ENCODE measurements around the gene MEX3A.

Gene MEX3A

DNA sequence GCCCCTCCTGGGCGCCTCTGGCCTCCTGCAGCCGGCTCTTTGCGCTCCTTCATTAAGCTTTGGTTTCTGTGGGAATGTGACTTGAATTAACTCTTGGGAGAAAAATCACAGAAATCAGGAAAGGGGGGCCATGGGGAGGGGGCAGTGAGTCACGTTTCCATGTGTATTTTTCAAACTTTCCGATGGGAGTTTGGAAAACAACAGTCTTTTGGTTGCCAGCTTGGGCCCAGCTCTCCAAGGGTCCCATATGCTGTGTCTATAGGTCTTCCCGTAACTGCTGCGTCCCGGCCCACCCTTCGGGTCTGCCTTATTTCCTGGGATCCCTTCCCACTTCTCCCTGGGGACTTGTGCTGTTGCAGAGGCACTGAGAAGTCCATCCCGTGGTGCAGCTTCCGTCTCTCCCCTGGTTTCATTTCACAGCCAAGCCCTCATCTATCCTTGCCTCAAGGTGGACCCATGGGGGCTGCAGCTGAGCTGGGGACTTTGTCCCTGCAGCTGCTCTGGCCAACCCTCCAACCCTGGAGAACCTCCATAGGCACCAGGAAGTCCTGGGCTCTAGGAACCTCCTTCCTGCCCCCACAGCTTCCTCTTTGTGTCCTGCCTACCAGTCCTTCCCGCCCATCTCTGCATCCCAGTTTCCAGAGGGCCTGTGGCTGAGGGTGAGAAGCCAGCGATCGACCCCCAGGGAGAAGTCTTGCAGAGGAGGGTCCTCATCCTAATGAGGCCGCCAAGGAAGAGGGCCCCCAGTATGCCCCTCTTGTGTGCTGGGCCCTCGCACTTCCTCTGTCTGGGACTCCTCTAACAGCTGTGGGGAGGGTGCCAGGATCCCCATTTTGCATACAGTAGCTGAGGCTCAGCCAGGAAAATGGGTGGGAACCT lies 20.6 kb upstream of the MEX3A start:
- DNase-seq = no peak

- no peak for DNase-seq
These were observed 19.6 kb upstream of the MEX3A start for GRCh38 chr1:156101880-156102279.

GRCh38 chr1:156100205-156100995 lies 18.1 kb upstream of the MEX3A start:
- DNase-seq = no peak

- DNase-seq = no peak
These were observed 17.0 kb upstream of the MEX3A start for GRCh38 chr1:156099282-156099681.

- no peak for DNase-seq
These were observed 16.5 kb upstream of the MEX3A start for GRCh38 chr1:156098784-156099183.

GRCh38 chr1:156097499-156098178 lies 15.4 kb upstream of the MEX3A start:
- peak; percentile 50 to 67 for DNase-seq

GRCh38 chr1:156096640-156097391 lies 14.6 kb upstream of the MEX3A start:
- DNase-seq = peak; percentile 90 to 91

GRCh38 chr1:156095906-156096508 lies 13.7 kb upstream of the MEX3A start:
- no peak for DNase-seq

DNA sequence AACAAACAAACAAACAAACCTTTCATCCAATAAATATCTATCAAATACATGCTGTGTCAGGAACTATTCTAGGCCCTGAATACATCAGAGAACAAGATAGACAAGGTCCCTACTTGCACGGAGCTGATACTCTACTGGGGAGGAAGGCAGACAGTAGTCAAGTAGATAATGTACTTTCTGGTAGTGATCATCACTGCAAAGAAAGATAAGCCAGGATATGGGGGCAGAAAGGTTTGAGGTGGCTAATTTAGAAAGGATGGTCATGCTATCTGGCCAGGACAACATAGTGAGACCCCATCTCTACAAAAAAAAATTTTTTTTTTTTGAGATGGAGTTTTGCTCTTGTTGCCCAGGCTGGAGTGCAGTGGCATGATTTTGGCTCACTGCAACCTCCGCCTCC lies 9.3 kb upstream of the MEX3A start:
- no peak for DNase-seq

GRCh38 chr1:156090840-156091188 lies 8.5 kb upstream of the MEX3A start:
- DNase-seq = peak; percentile 93 to 94

- no peak for DNase-seq
These were observed 8.0 kb upstream of the MEX3A start for GRCh38 chr1:156090138-156090839.

DNA sequence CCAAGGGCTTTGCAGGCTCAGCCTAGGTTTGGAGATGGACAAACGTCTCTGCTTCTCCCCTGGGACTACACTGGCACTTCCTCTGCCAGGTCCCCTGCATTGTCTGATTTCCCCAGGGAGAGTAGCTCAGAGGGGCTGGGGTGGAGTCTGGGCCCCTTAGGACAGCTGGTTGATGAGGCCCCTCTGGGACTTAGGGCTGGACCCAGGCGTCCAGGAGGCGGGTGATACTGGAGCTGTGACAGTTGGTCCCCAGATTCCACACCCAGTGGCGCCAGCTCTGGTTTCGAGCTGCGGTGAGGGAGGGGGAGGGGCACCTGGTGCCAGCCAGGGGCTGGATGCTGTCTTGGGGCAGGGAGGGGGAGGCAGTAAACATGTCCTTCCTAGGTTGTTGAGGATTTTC lies 7.4 kb upstream of the MEX3A start:
- no peak for DNase-seq

DNA sequence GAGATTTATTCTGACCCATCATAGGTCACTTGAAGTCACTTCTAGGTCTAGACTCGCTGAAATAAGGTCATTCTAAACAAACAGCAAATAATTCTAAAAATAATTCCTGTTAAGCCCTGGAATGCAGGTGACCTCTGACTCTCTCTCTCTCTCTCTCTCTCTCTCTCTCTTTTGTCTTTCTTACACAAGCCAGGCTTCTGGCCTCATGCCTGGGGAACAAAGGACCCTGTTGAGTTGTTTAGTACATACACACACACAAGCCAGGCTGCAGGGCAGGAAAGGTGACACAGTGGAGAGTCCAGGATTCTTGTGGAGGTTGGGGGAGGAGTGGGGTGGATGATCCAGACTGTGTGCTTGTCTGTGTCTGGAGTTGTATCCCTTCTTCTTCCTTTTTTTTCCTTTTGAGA lies 4.0 kb upstream of the MEX3A start:
- no peak for DNase-seq

DNA sequence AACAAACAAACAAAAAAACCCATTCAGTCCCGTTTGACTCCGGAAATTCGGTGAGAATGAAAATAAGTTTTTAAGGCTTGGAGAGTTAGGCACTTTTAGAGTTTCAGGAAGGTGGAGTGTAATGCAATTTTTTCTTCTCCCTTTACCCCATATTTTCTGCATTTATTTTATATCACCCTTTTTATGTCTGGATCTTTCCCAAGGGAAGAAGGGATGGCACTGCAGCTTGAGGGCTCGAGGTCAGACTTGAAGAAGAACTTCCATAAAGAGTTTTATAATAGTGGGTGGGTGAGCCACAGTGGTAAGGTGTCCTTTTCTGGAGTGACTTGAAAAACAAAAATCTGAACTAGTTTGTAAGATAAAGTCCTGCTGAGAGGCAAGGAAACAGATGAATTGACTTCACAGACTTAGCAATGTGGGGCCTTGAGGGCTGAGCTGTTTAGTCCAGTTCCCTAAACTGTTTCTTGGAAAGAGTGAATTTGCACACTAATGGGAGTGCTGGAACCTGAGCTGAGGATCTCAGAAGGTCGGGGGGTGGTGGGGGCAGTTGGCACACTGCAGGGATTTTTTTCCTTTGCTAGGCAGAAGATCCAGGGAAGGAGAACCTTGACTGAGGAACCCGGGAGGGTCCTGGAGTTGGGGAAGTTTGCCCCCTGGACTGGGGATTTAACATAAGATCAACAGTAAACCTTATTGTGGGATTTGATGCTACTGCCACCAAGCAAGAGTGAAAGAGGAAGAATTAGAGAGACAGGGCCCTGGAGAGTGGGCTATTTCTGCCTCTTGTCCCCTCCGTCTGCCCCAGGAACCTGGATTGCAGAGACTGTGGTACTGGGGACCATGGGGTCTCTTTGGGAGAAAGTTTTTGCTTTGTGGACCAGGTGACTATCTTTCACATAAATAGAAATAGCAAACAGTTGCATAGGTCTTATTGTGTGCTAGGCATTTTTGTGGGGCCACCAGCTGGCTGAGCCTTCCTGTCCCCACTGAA lies 1.8 kb upstream of the MEX3A start:
- no peak for DNase-seq

- no peak for DNase-seq
These were observed 352 bp downstream of the MEX3A start for GRCh38 chr1:156081917-156082308.

GRCh38 chr1:156081180-156081916 lies 917 bp downstream of the MEX3A start:
- no peak for DNase-seq

GRCh38 chr1:156080863-156081179 lies 1.4 kb downstream of the MEX3A start:
- no peak for DNase-seq

DNA sequence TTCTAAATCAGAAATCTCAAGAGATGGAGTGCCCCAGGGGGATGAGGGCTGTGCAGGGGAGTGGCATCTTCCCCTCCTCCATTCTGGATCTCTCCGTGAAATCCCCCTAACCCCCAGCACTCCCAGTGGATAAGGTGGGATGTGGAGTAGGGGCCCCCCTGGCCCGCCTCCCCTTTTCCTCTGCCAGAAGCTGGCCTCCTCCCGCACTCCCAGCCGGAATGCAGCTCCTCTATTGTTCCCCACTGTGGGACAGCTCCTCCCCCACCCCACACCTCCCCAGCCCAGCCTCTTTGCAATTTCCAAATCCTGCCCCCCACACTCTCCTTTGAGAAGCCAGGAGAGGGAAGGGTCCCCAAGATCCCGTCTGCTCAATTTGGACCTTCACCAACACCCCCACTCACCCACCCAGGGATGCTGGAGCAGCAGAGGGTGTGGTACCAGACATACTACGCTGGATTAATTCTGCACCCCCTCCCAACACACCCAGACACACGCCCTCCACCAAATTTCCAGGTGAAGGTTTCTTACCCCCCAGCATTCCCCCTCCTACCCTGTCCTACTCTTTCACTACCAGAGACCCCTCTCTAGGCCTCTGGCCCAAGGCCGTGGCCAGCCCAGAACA lies 1.9 kb downstream of the MEX3A start:
- DNase-seq = no peak

- no peak for DNase-seq
These were observed 2.5 kb downstream of the MEX3A start for GRCh38 chr1:156079762-156080161.

Measured in stimulated activated CD4-positive, alpha-beta T cell treated with anti-CD3 and anti-CD28 coated beads, Interleukin-2, amount 100 ng/mL, for 24 hours (primary cell).